Naive thymus-derived CD4-positive, alpha-beta T cell (primary cell): ENCODE measurements around the gene DOCK2. TPM values are rescaled to one million over a fixed set of nuclear protein-coding genes. Genes with fewer than 3 reads are reported as not detected.
"Not testable (repeated sequence)": the region's sequence is repeated elsewhere in the genome, so short reads cannot be mapped to it uniquely, and the experiment has no call there.

Source experiments
- ATAC-seq: fragments of 150-1000 bp; cut with Tn5 transposase; 2 replicates; pipeline ENCODE4 v1.10.0; 2021; ENCODE audit warnings: mild to moderate bottlenecking, moderate library complexity
- CTCF ChIA-PET: fragments of 350-600 bp; sonication (Branson Sonifier 250); formaldehyde crosslinking; loops from one replicate; lab custom pipeline; 2021; ENCODE audit warnings: antibody characterized with exemption; lab: Charles Lee
- POLR2A ChIA-PET: fragments of 350-600 bp; sonication (Branson Sonifier 250); formaldehyde crosslinking; loops from one replicate; lab custom pipeline; 2021; ENCODE audit warnings: antibody characterized with exemption, inconsistent platforms; lab: Charles Lee
- DNase-seq, 9 donors: peaks; one replicate each; pipeline versions ENCODE4 v3.0.0 to v3.0.0-alpha.2; 2020 to 2022; ENCODE audit warnings: mixed read lengths in 1 of 9
- H3K27ac ChIP-seq: one replicate; pipeline ENCODE4 v1.7.0; 2013; ENCODE audit warnings: mild to moderate bottlenecking, low read depth, low read length, moderate library complexity
- H3K27me3 ChIP-seq, 2 donors: one replicate each; pipeline ENCODE4 v1.7.0; 2013; ENCODE audit warnings: low read length in 2 of 2, mild to moderate bottlenecking in 2 of 2, moderate library complexity in 2 of 2; ENCODE audit not compliant: control insufficient read depth in 2 of 2, insufficient read depth in 2 of 2
- H3K36me3 ChIP-seq, 3 experiments: 1 replicate in 2 of 3; 2 replicates in 1 of 3; pipeline ENCODE4 v1.7.0; 2013; ENCODE audit warnings: low read length in 3 of 3, mild to moderate bottlenecking in 3 of 3, moderate library complexity in 1 of 3; ENCODE audit not compliant: insufficient read depth in 3 of 3, control insufficient read depth in 2 of 3
- H3K4me1 ChIP-seq, 2 donors: one replicate each; pipeline ENCODE4 v1.7.0; 2013; ENCODE audit warnings: low read length in 2 of 2, mild to moderate bottlenecking in 2 of 2, moderate library complexity in 1 of 2; ENCODE audit not compliant: control insufficient read depth in 2 of 2, insufficient read depth in 2 of 2
- H3K4me3 ChIP-seq: 2 replicates; pipeline ENCODE4 v1.7.0; 2013; ENCODE audit warnings: mild to moderate bottlenecking, low read length
- H3K9me3 ChIP-seq, 3 experiments: 1 replicate in 2 of 3; 2 replicates in 1 of 3; pipeline ENCODE4 v1.7.0; 2013; ENCODE audit warnings: low read length in 3 of 3; ENCODE audit not compliant: control insufficient read depth in 2 of 3
- H3K27ac Mint-ChIP-seq, 9 donors: one replicate each; pipeline ENCODE4 v1.8.0; 2020 to 2022; ENCODE audit warnings: mixed read lengths in 9 of 9, mild to moderate bottlenecking in 8 of 9, moderate library complexity in 5 of 9, inconsistent platforms in 2 of 9
- H3K27me3 Mint-ChIP-seq, 5 donors: one replicate each; pipeline ENCODE4 v1.8.0; 2021 to 2022; ENCODE audit warnings: mixed read lengths in 5 of 5, mild to moderate bottlenecking in 1 of 5
- H3K36me3 Mint-ChIP-seq, 5 donors: one replicate each; pipeline ENCODE4 v1.8.0; 2020 to 2022; ENCODE audit warnings: mixed read lengths in 5 of 5, mild to moderate bottlenecking in 3 of 5, inconsistent platforms in 1 of 5
- H3K4me1 Mint-ChIP-seq, 7 donors: one replicate each; pipeline ENCODE4 v1.8.0; 2020 to 2022; ENCODE audit warnings: mixed read lengths in 7 of 7, mild to moderate bottlenecking in 3 of 7, inconsistent platforms in 1 of 7
- H3K4me3 Mint-ChIP-seq, 10 donors: one replicate each; pipeline ENCODE4 v1.8.0; 2020 to 2022; ENCODE audit warnings: mild to moderate bottlenecking in 10 of 10, mixed read lengths in 10 of 10, moderate library complexity in 6 of 10, inconsistent platforms in 2 of 10
- H3K9me3 Mint-ChIP-seq, 11 donors: one replicate each; pipeline ENCODE4 v1.8.0; 2020 to 2022; ENCODE audit warnings: mixed read lengths in 11 of 11, mild to moderate bottlenecking in 4 of 11, inconsistent platforms in 1 of 11, moderate library complexity in 1 of 11
- intact Hi-C, 2 donors: fragments of 100-400 bp; cut with micrococcal nuclease; formaldehyde crosslinking; loops; one replicate each; pipeline ENCODE4 v1.15.1; 2023
- polyA plus RNA-seq, 2 donors: library from polyadenylated mRNA; unstranded; fragments of 300-500 nt; fragmentation: Illumina TruSeq; gene quantifications; one replicate each; pipeline ENCODE4 v1.2.3, GENCODE V29; 2021
- total RNA-seq, 6 experiments: library from RNA in 5 of 6; stranded (reverse) in 5 of 6; gene quantifications; 1 replicate in 5 of 6; 2 replicates in 1 of 6; pipeline ENCODE4 v1.2.3 and lab custom pipeline; 2021 to 2026

DOCK2 gene
- total and polyA plus RNA-seq, 7 experiments from 2014 or later: 63.7 to 345 (median 202) TPM

DNA sequence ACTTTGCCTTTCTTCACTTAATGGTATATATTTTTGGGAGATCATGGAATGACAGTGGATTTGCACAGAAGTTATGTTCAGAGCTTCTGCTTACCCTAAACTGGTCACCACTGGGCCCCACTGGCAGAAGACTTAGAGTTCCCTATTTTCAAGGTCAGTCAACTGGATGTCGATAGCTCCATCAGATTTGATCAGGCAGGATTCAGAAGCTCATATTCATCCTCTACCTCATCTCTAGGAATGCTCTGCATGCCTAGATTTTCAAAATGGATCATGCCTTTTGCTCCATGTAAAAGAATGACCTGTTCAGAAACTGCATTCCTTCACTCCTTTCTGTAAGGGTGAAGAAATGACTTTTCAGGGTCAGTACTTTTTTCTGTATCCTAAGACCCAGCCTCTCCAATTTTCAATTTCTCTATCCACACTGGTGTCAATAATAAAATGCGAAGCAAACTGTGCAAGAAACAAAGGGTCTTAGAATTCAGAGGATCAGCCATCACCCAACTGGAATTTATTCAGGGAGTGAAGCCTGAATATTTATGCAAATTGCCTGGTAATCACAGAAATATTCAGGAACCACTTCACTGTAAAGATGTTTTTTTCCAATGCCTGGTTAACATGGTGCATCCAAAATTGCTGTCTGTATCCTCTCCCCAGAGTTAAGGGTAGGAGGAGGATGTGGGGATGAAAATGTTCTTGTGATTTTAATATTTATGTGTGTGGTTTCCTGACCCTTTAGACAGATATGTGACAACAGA lies 125.4 kb downstream of the DOCK2 start:
- Histone ChIP-seq H3K27ac (no peak overlapping the region), H3K27me3 (no peaks in the 10 kb centered on the region), H3K4me1 (no peaks in the 10 kb centered on the region), H3K36me3 (peaks cover 0 to 70% (median 0%) of the 10 kb centered on the region in 3 experiments), H3K9me3 (no peaks in the 10 kb centered on the region), H3K4me3 (no peak overlapping the region)
- ChIA-PET CTCF (no interaction called here), POLR2A (no interaction called here)
- ATAC-seq (no peak), DNase-seq (no peak)
- H3K27ac Mint-ChIP-seq: no peak overlapping the region
- intact Hi-C loops: no loop called here
- H3K36me3 Mint-ChIP-seq: peaks cover 29 to 90% (median 71%) of the 10 kb centered on the region in 5 donors
- no peaks in the 10 kb centered on the region for H3K27me3 Mint-ChIP-seq
- no peak overlapping the region for H3K4me3 Mint-ChIP-seq
- H3K9me3 Mint-ChIP-seq: peaks cover 0 to 2% (median 0%) of the 10 kb centered on the region in 11 donors
- peaks cover 0 to 10% (median 0%) of the 10 kb centered on the region in 7 donors for H3K4me1 Mint-ChIP-seq

DNA sequence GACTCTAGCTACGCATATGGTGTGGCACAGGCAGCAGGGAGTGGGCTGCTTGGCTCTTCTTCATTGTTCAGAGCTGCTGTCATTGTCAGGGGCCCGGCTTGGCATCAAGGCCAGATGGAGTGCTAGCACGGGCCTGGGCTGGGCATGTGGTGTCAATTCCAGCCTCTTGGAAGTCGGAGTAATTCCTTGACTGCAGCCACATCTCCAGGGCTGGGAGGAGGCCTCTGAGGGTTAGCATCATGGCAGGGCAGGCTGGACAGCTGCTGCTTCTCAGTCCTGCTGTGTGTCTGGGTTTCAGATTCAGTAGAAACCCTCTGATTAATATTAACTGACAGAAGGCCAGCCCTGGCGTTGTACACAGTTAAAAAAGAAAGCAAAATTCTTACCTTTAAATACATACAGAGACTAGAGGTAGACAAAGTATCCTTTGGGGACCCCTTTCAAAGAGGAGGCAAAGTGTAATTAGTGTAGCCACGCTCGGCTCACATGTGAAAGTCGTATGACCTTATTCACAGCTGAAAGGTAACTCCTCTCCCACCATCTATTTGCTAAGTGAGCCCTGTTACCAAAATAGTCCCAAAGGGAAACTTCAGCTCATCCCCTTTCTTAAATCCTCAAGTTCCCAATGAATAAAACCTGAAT lies 126.4 kb downstream of the DOCK2 start:
- Histone ChIP-seq H3K27ac (no peak overlapping the region), H3K9me3 (no peaks in the 10 kb centered on the region), H3K4me1 (no peaks in the 10 kb centered on the region), H3K36me3 (peaks cover 0 to 79% (median 0%) of the 10 kb centered on the region in 3 experiments), H3K27me3 (no peaks in the 10 kb centered on the region), H3K4me3 (no peak overlapping the region)
- Mint-ChIP-seq H3K9me3 (peaks cover 0 to 2% (median 0%) of the 10 kb centered on the region in 11 donors), H3K27me3 (no peaks in the 10 kb centered on the region), H3K4me3 (no peak overlapping the region), H3K4me1 (peaks cover 0 to 10% (median 4%) of the 10 kb centered on the region in 7 donors), H3K27ac (peak overlapping the region in 1 of 9 donors; percentile 18), H3K36me3 (peaks cover 29 to 90% (median 63%) of the 10 kb centered on the region in 5 donors)
- DNase-seq: no peak
- intact Hi-C loops: no loop called here
- CTCF ChIA-PET: no interaction called here
- POLR2A ChIA-PET: no interaction called here
- ATAC-seq: no peak

DNA sequence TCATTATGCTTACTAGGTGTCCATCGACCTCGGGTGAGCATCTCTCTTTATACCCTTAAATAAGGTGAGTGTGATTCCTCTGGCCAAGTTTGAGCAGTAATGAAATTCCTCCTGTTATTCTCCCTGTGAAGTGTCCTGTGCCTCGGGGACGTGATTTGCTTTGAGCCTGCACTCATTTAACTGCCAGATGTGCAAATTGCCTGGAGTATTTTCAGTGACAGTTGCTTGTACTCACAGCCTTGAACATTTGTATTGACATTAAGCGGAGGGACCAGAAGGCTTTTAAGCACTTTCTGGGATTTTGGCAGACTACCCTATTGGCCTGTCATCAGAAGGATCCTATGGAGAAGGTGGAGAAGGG lies 126.9 kb downstream of the DOCK2 start:
- Histone ChIP-seq H3K27me3 (no peaks in the 10 kb centered on the region), H3K36me3 (peaks cover 0 to 83% (median 0%) of the 10 kb centered on the region in 3 experiments), H3K4me1 (no peaks in the 10 kb centered on the region), H3K4me3 (no peak overlapping the region), H3K9me3 (no peaks in the 10 kb centered on the region), H3K27ac (no peak overlapping the region)
- Mint-ChIP-seq H3K9me3 (peaks cover 0 to 2% (median 0%) of the 10 kb centered on the region in 11 donors), H3K27ac (no peak overlapping the region), H3K27me3 (no peaks in the 10 kb centered on the region), H3K36me3 (peaks cover 29 to 90% (median 58%) of the 10 kb centered on the region in 5 donors), H3K4me3 (no peak overlapping the region), H3K4me1 (peaks cover 0 to 12% (median 4%) of the 10 kb centered on the region in 7 donors)
- no peak for ATAC-seq
- ChIA-PET POLR2A (no interaction called here), CTCF (no interaction called here)
- DNase-seq: no peak
- intact Hi-C loops: no loop called here

DNA sequence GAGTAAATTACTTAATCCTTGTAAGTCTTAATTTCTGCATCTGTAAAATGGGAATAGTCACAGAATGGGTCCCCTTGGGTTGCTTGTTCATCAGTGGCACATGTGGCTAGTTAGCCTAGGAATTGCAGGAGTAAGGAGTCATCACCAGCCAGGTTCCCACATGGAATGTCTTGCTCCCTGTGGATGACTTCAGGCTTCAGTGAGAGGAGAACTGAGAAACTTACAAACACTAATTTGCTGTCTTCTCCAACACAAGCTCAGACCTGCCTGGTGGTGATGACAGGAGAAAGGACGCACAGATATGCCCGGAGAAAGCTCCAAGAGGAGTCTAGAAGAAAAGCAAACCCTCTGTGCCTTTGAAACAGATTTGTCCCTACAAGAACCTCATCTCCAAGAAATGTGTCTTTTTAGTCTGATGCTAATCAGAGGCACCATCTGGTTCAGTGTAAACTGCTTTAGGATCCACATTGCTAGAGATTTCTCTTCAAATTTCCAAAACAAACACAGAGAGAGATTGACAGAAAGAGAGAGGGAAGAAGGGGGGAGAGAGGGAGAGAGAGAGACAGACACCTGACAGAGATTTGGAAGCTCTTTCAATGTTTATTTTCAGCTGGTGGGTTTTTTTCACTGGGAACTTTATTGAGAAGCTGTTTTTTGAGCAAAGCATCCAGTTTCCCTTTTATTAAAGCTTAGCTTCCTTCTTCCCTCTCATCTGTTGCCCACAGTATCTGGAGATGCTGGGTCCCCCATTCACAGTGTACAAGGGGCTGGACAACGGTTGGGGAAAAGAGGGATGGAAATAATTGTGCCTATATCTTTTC lies 128.3 kb downstream of the DOCK2 start:
- no peak overlapping the region for H3K4me3 Mint-ChIP-seq
- CTCF ChIA-PET: no interaction called here
- ATAC-seq: no peak

DNA sequence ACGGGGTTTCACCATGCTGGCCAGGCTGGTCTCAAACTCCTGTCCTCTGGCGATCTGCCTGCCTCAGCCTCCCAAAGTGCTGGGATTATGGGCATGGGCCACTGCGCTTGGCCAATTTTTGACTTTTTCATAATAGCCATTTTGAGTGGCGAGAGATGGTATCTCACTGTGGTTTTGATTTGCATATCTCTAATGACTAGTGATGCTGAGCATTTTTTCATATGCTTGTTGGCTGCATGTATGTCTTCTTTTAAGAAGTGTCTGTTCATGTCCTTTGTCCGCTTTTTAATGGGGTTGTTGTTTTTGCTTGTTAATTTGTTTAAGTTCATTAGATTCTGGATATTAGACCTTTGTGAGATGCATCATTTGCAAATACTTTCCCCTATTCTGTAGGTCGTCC lies 129.9 kb downstream of the DOCK2 start:
- DNase-seq, H3K9me3 Mint-ChIP-seq, intact Hi-C loops, ATAC-seq, POLR2A ChIA-PET, H3K4me1 ChIP-seq, H3K4me3 Mint-ChIP-seq, H3K9me3 ChIP-seq, H3K4me3 ChIP-seq, H3K27ac ChIP-seq, H3K27me3 Mint-ChIP-seq, H3K27me3 ChIP-seq: not testable (repeated sequence)
- Mint-ChIP-seq H3K27ac (peak overlapping the region in 1 of 9 donors; percentile 13), H3K36me3 (peaks cover 22 to 77% (median 37%) of the 10 kb centered on the region in 5 donors), H3K4me1 (peaks cover 0 to 18% (median 5%) of the 10 kb centered on the region in 7 donors)
- peaks cover 0 to 63% (median 0%) of the 10 kb centered on the region in 3 experiments for H3K36me3 ChIP-seq
- CTCF ChIA-PET: interaction anchor here (0.5 kb wide), 1 partner anchor 169 kb away, joined by 4 read pairs; no protein-coding TSS in a partner anchor

More for the DNA sequence above, 128.3 kb downstream of the DOCK2 start:
- Histone ChIP-seq H3K27ac (no peak overlapping the region), H3K36me3 (peaks cover 0 to 76% (median 0%) of the 10 kb centered on the region in 3 experiments), H3K27me3 (no peaks in the 10 kb centered on the region), H3K4me3 (no peak overlapping the region), H3K9me3 (no peaks in the 10 kb centered on the region), H3K4me1 (no peaks in the 10 kb centered on the region)
- peaks cover 0 to 18% (median 4%) of the 10 kb centered on the region in 7 donors for H3K4me1 Mint-ChIP-seq
- no peak for DNase-seq
- POLR2A ChIA-PET: no interaction called here
- peaks cover 0 to 2% (median 0%) of the 10 kb centered on the region in 11 donors for H3K9me3 Mint-ChIP-seq
- intact Hi-C loops: no loop called here
- no peaks in the 10 kb centered on the region for H3K27me3 Mint-ChIP-seq
- H3K36me3 Mint-ChIP-seq: peaks cover 25 to 86% (median 51%) of the 10 kb centered on the region in 5 donors
- H3K27ac Mint-ChIP-seq: no peak overlapping the region

DNA sequence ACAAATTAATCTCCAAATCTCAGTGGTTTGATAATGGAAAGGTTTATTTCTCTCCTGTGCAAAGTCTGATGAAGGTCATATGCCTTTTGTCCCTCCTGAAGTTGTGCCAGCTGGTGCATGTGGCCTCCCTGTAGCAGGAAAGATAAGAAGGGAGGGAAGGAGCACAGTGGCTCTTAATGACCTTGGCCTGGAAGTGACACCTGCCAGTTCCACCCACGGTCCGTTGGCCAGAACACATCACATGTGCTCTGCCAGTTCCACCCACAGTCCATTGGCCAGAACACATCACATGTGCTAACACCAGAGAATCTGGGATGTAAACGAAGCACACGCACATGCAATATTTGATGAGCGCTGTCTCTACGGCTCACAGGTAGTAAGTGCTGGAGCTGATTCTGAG lies 130.9 kb downstream of the DOCK2 start:
- H3K4me3 Mint-ChIP-seq: no peak overlapping the region
- POLR2A ChIA-PET: no interaction called here
- peaks cover 0 to 18% (median 5%) of the 10 kb centered on the region in 7 donors for H3K4me1 Mint-ChIP-seq
- H3K4me1 ChIP-seq: no peaks in the 10 kb centered on the region
- H3K9me3 Mint-ChIP-seq: peaks cover 0 to 2% (median 0%) of the 10 kb centered on the region in 11 donors
- intact Hi-C loops: no loop called here
- no peaks in the 10 kb centered on the region for H3K9me3 ChIP-seq
- CTCF ChIA-PET: no interaction called here
- no peak overlapping the region for H3K4me3 ChIP-seq
- peak overlapping the region in 1 of 9 donors; percentile 31 for H3K27ac Mint-ChIP-seq
- H3K27me3 ChIP-seq: no peaks in the 10 kb centered on the region
- H3K36me3 ChIP-seq: peaks cover 0 to 60% (median 0%) of the 10 kb centered on the region in 3 experiments
- H3K36me3 Mint-ChIP-seq: peaks cover 24 to 78% (median 32%) of the 10 kb centered on the region in 5 donors
- H3K27me3 Mint-ChIP-seq: no peaks in the 10 kb centered on the region
- no peak overlapping the region for H3K27ac ChIP-seq
- ATAC-seq (no peak), DNase-seq (no peak)
